Endodermal cell (in vitro differentiated cells): ENCODE data around the gene MIEN1. TPM values are rescaled to one million over a fixed set of nuclear protein-coding genes. Genes with fewer than 3 reads are reported as not detected.
A peak's percentile ranks its signal among the peaks of the same experiment; 100 is the strongest.

Experiments
- DNase-seq: peaks from one replicate; pipeline ENCODE4 v3.0.0-alpha.2; 2017
- H3K27ac ChIP-seq: 2 replicates; pipeline ENCODE4 v1.5.1; 2013; ENCODE audit warnings: mild to moderate bottlenecking, low read depth, low read length, moderate library complexity
- H3K27me3 ChIP-seq: 2 replicates; pipeline ENCODE4 v1.6.1; 2013; ENCODE audit warnings: mild to moderate bottlenecking, low read length, moderate library complexity; ENCODE audit not compliant: insufficient read depth, control insufficient read depth, poor library complexity, severe bottlenecking
- H3K36me3 ChIP-seq: 2 replicates; pipeline ENCODE4 v1.7.0; 2013; ENCODE audit warnings: mild to moderate bottlenecking, low read length, moderate library complexity; ENCODE audit not compliant: control insufficient read depth, insufficient read depth
- H3K4me1 ChIP-seq: one replicate; pipeline ENCODE4 v1.7.0; 2013; ENCODE audit warnings: low read length; ENCODE audit not compliant: control insufficient read depth, insufficient read depth
- H3K4me3 ChIP-seq: 2 replicates; pipeline ENCODE4 v1.5.1; 2013; ENCODE audit warnings: mild to moderate bottlenecking, low read length, moderate library complexity
- H3K9ac ChIP-seq: 2 replicates; pipeline ENCODE4 v1.6.1; 2013; ENCODE audit warnings: mild to moderate bottlenecking, low read length, moderate library complexity; ENCODE audit not compliant: poor library complexity, severe bottlenecking; ENCODE audit errors: extremely low read depth
- H3K9me3 ChIP-seq: 2 replicates; pipeline ENCODE4 v1.6.1; 2013; ENCODE audit warnings: mild to moderate bottlenecking, low read length, moderate library complexity; ENCODE audit not compliant: control insufficient read depth
- H3K27ac Mint-ChIP-seq: 2 replicates; pipeline ENCODE4 v1.8.0; 2020; ENCODE audit warnings: mixed read lengths
- H3K27me3 Mint-ChIP-seq: 2 replicates; pipeline ENCODE4 v1.8.0; 2021; ENCODE audit warnings: mild to moderate bottlenecking, mixed read lengths; ENCODE audit not compliant: insufficient read depth
- H3K36me3 Mint-ChIP-seq: 2 replicates; pipeline ENCODE4 v1.8.0; 2020; ENCODE audit warnings: low read depth, mixed read lengths
- H3K4me1 Mint-ChIP-seq: 2 replicates; pipeline ENCODE4 v1.8.0; 2020; ENCODE audit warnings: mixed read lengths
- H3K4me3 Mint-ChIP-seq: 2 replicates; pipeline ENCODE4 v1.8.0; 2020; ENCODE audit warnings: mild to moderate bottlenecking, moderate library complexity, mixed read lengths
- H3K9me3 Mint-ChIP-seq: 2 replicates; pipeline ENCODE4 v1.8.0; 2020; ENCODE audit warnings: mild to moderate bottlenecking, mixed read lengths
- WGBS, 2 experiments: methylation state at CpG; one replicate each; pipeline versions ENCODE4 v1.1.5 to v1.1.7; 2013; ENCODE audit warnings: missing lambda C conversion rate in 2 of 2, mixed read lengths in 1 of 2; ENCODE audit not compliant: insufficient coverage in 1 of 2, insufficient read length in 1 of 2; 5-methylcytosine and 5-hydroxymethylcytosine counted together
- total RNA-seq, 2 donors: library from RNA; stranded (reverse); fragmentation: NEBNext Ultra II Directional in 1 of 2; extraction: Animal tissue kit (Norgen Biotek cat#: 25700) in 1 of 2; gene quantifications; 2 replicates in 1 of 2; 3 replicates in 1 of 2; pipeline ENCODE4 v1.2.1, GENCODE V29; 2021
- TF ChIP-seq, protein P1 (sequence below): fragments of 200-600 bp; sonication (generic); conservative IDR thresholded peaks from 2 replicates; pipeline ENCODE4 v1.5.0; 2021; ENCODE audit warnings: antibody characterized with exemption, mild to moderate bottlenecking

MIEN1 gene
- total RNA-seq, 2 donors from 2014 or later: 42.6 to 57.0 TPM

- TF ChIP-seq, protein P1, sequence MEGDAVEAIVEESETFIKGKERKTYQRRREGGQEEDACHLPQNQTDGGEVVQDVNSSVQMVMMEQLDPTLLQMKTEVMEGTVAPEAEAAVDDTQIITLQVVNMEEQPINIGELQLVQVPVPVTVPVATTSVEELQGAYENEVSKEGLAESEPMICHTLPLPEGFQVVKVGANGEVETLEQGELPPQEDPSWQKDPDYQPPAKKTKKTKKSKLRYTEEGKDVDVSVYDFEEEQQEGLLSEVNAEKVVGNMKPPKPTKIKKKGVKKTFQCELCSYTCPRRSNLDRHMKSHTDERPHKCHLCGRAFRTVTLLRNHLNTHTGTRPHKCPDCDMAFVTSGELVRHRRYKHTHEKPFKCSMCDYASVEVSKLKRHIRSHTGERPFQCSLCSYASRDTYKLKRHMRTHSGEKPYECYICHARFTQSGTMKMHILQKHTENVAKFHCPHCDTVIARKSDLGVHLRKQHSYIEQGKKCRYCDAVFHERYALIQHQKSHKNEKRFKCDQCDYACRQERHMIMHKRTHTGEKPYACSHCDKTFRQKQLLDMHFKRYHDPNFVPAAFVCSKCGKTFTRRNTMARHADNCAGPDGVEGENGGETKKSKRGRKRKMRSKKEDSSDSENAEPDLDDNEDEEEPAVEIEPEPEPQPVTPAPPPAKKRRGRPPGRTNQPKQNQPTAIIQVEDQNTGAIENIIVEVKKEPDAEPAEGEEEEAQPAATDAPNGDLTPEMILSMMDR: no peak
- no peaks in the 10 kb centered on the region for H3K4me1 ChIP-seq
- H3K4me3 Mint-ChIP-seq: no peak overlapping the region
- H3K27ac ChIP-seq: no peak overlapping the region
- peaks cover 5% of the 10 kb centered on the region for H3K4me1 Mint-ChIP-seq
- no peaks in the 10 kb centered on the region for H3K9me3 ChIP-seq
- no peak overlapping the region for H3K9ac ChIP-seq
- H3K36me3 ChIP-seq: no peaks in the 10 kb centered on the region
- no peak overlapping the region for H3K4me3 ChIP-seq
- H3K27me3 Mint-ChIP-seq: no peaks in the 10 kb centered on the region
- DNase-seq: peak; percentile 6
- H3K36me3 Mint-ChIP-seq: no peaks in the 10 kb centered on the region
- H3K27ac Mint-ChIP-seq: no peak overlapping the region
- H3K27me3 ChIP-seq: no peaks in the 10 kb centered on the region
- no peaks in the 10 kb centered on the region for H3K9me3 Mint-ChIP-seq
These were observed 45.9 kb upstream of the MIEN1 start for GRCh38 chr17:39776252-39776651.

DNA sequence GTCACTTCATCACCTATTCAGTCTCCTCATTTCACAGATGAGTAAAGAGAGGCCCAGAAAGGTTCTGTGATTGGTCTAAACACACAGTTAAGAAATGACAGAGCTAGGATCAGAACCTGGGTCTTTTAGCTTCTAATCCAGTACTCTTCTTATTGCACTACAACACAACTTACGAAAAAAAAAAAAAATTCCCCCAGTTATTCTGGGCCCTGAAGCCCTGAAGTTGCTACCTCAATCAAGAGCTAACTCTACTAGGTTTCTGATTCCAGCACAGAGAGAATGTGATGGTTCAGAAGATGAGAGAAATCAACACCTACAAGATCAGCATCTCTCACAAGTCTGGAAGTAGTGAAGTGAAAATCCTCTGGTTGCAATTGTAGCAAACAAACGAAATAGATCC lies 44.7 kb upstream of the MIEN1 start:
- Mint-ChIP-seq H3K36me3 (no peaks in the 10 kb centered on the region), H3K27me3 (no peaks in the 10 kb centered on the region), H3K4me3 (no peak overlapping the region), H3K27ac (no peak overlapping the region), H3K9me3 (no peaks in the 10 kb centered on the region), H3K4me1 (peaks cover 6% of the 10 kb centered on the region)
- H3K9me3 ChIP-seq: no peaks in the 10 kb centered on the region
- H3K27me3 ChIP-seq: no peaks in the 10 kb centered on the region
- 94% methylated on average over 2 of the region's 2 CpGs; no CpG with 5 or more reads in 1 of the 2 experiments for WGBS, 2 experiments
- H3K36me3 ChIP-seq: no peaks in the 10 kb centered on the region
- no peak overlapping the region for H3K4me3 ChIP-seq
- H3K4me1 ChIP-seq: no peaks in the 10 kb centered on the region
- H3K9ac ChIP-seq: no peak overlapping the region
- DNase-seq: peak; percentile 13
- no peak overlapping the region for H3K27ac ChIP-seq
- TF ChIP-seq, protein P1: no peak

DNA sequence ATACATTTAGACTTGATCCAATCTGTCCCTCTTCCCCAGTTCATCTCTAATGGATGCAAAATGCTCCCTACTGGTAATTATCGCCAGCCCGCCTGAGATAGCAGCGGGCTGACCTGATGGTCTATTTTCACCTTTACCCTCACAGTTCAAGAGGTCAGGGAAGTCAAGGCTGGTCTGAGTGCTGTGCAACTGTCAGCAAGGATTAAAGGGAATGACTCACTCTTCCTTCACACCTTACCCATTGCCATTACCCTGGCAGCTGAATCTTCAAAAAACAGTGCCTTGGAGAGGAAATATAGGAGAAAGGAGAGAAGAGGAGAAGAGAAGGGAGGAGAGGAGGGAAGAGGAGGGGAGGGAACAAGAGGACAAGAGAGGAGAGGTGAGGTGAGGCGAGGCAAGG lies 43.7 kb upstream of the MIEN1 start:
- Mint-ChIP-seq H3K36me3 (no peaks in the 10 kb centered on the region), H3K27me3 (no peaks in the 10 kb centered on the region), H3K27ac (no peak overlapping the region), H3K4me3 (no peak overlapping the region), H3K4me1 (peaks cover 10% of the 10 kb centered on the region), H3K9me3 (no peaks in the 10 kb centered on the region)
- Histone ChIP-seq H3K27me3 (no peaks in the 10 kb centered on the region), H3K4me1 (no peaks in the 10 kb centered on the region), H3K27ac (no peak overlapping the region), H3K9me3 (no peaks in the 10 kb centered on the region), H3K9ac (no peak overlapping the region), H3K4me3 (no peak overlapping the region), H3K36me3 (no peaks in the 10 kb centered on the region)
- TF ChIP-seq, protein P1: no peak
- WGBS, 2 experiments: 70 to 72% methylated on average over 3 of the region's 4 CpGs
- peak; percentile 55 for DNase-seq
